GM19025 (cell line): ENCODE measurements around the gene RABL3.
"Not testable (repeated sequence)": the region's sequence is repeated elsewhere in the genome, so short reads cannot be mapped to it uniquely, and the experiment has no call there.

Experiments used
- ATAC-seq: cut with Tn5 transposase; IDR thresholded peaks from one replicate; pipeline ENCODE4 v1.9.1; 2021; ENCODE audit warnings: mild to moderate bottlenecking, low read depth, moderate library complexity; ENCODE audit not compliant: unreplicated experiment

RABL3 gene

GRCh38 chr3:120749843-120750242 is 7.5 kb upstream of the RABL3 start:
- no peak for ATAC-seq

- ATAC-seq: no peak
Measured at GRCh38 chr3:120745466-120745865, 3.1 kb upstream of the RABL3 start.

- no peak for ATAC-seq
Measured at GRCh38 chr3:120743556-120744195, 1.4 kb upstream of the RABL3 start.

GRCh38 chr3:120742849-120743365 is 591 bp upstream of the RABL3 start:
- ATAC-seq: peak; percentile 20

GRCh38 chr3:120741837-120742197 is 499 bp downstream of the RABL3 start:
- peak; percentile 4 for ATAC-seq

GRCh38 chr3:120741320-120741719 is 996 bp downstream of the RABL3 start:
- ATAC-seq: no peak

GRCh38 chr3:120738006-120738405 is 4.3 kb downstream of the RABL3 start:
- not testable (repeated sequence) for ATAC-seq

- no peak for ATAC-seq
Measured at GRCh38 chr3:120730576-120731542, 11.5 kb downstream of the RABL3 start.

GRCh38 chr3:120726791-120727190 is 15.5 kb downstream of the RABL3 start:
- no peak for ATAC-seq

- ATAC-seq: not testable (repeated sequence)
Measured at GRCh38 chr3:120719167-120719834, 23.0 kb downstream of the RABL3 start.

- no peak for ATAC-seq
Measured at GRCh38 chr3:120713262-120713661, 29.1 kb downstream of the RABL3 start.

GRCh38 chr3:120710369-120710768 is 31.9 kb downstream of the RABL3 start:
- no peak for ATAC-seq

GRCh38 chr3:120708408-120708807 is 33.9 kb downstream of the RABL3 start:
- ATAC-seq: no peak

- ATAC-seq: no peak
Measured at GRCh38 chr3:120706950-120707349, 35.4 kb downstream of the RABL3 start.

- ATAC-seq: no peak
Measured at GRCh38 chr3:120705884-120706582, 36.3 kb downstream of the RABL3 start.

- ATAC-seq: no peak
Measured at GRCh38 chr3:120699333-120699732, 43.0 kb downstream of the RABL3 start.

- no peak for ATAC-seq
Measured at GRCh38 chr3:120693439-120694171, 48.7 kb downstream of the RABL3 start.

- no peak for ATAC-seq
Measured at GRCh38 chr3:120689395-120689794, 52.9 kb downstream of the RABL3 start.

GRCh38 chr3:120688121-120688520 is 54.2 kb downstream of the RABL3 start:
- ATAC-seq: peak; percentile 98

- no peak for ATAC-seq
Measured at GRCh38 chr3:120685411-120685810, 56.9 kb downstream of the RABL3 start.
